HUES48 (cell line): ENCODE results near the gene LDLRAD4.

ENCODE experiments used
- H3K27ac ChIP-seq: one replicate; pipeline ENCODE4 v1.7.0; 2013; ENCODE audit warnings: low read depth, low read length, inconsistent platforms
- H3K27me3 ChIP-seq: 2 replicates; pipeline ENCODE4 v1.6.1; 2013; ENCODE audit warnings: mild to moderate bottlenecking, low read length; ENCODE audit not compliant: control insufficient read depth, insufficient read depth
- H3K36me3 ChIP-seq: 2 replicates; pipeline ENCODE4 v1.6.1; 2013; ENCODE audit warnings: low read length; ENCODE audit not compliant: control insufficient read depth, insufficient read depth
- H3K4me1 ChIP-seq: 2 replicates; pipeline ENCODE4 v1.6.1; 2013; ENCODE audit warnings: mild to moderate bottlenecking, low read length; ENCODE audit not compliant: control insufficient read depth, insufficient read depth
- H3K4me3 ChIP-seq: 2 replicates; pipeline ENCODE4 v1.5.1; 2013; ENCODE audit warnings: mild to moderate bottlenecking, low read depth, low read length
- H3K9ac ChIP-seq: 2 replicates; pipeline ENCODE4 v1.6.1; 2013; ENCODE audit warnings: mild to moderate bottlenecking, low read depth, low read length, moderate library complexity
- H3K9me3 ChIP-seq: 2 replicates; pipeline ENCODE4 v1.6.1; 2013; ENCODE audit warnings: low read length; ENCODE audit not compliant: control insufficient read depth, insufficient read depth

Gene LDLRAD4

GRCh38 chr18:13640266-13640860 lies 421.8 kb downstream of the LDLRAD4 start:
- no peak overlapping the region for H3K4me3 ChIP-seq
- H3K9me3 ChIP-seq, result no peaks in the 10 kb centered on the region
- H3K27me3 ChIP-seq, result peaks cover 6% of the 10 kb centered on the region; the same call in 1 of the 2 replicates
- no peak overlapping the region for H3K9ac ChIP-seq
- no peaks in the 10 kb centered on the region for H3K4me1 ChIP-seq
- H3K36me3 ChIP-seq, result no peaks in the 10 kb centered on the region
- no peak overlapping the region for H3K27ac ChIP-seq

GRCh38 chr18:13641551-13642439 lies 423.2 kb downstream of the LDLRAD4 start:
- no peaks in the 10 kb centered on the region for H3K4me1 ChIP-seq
- H3K9ac ChIP-seq, result no peak overlapping the region
- peak overlapping the region; percentile 52; the same call in 1 of the 2 replicates for H3K4me3 ChIP-seq
- no peaks in the 10 kb centered on the region for H3K9me3 ChIP-seq
- H3K27ac ChIP-seq, result no peak overlapping the region
- no peaks in the 10 kb centered on the region for H3K36me3 ChIP-seq
- peaks cover 6% of the 10 kb centered on the region; the same call in 1 of the 2 replicates for H3K27me3 ChIP-seq

- H3K27me3 ChIP-seq, result peaks cover 6% of the 10 kb centered on the region; the same call in 1 of the 2 replicates
- H3K36me3 ChIP-seq, result no peaks in the 10 kb centered on the region
- H3K27ac ChIP-seq, result no peak overlapping the region
- no peaks in the 10 kb centered on the region for H3K4me1 ChIP-seq
- H3K4me3 ChIP-seq, result peak overlapping the region; percentile 52; the same call in 1 of the 2 replicates
- no peaks in the 10 kb centered on the region for H3K9me3 ChIP-seq
- no peak overlapping the region for H3K9ac ChIP-seq
Measured at GRCh38 chr18:13642440-13642827, 423.9 kb downstream of the LDLRAD4 start.

GRCh38 chr18:13643261-13643751 lies 424.7 kb downstream of the LDLRAD4 start:
- H3K27me3 ChIP-seq, result peaks cover 6% of the 10 kb centered on the region; the same call in 1 of the 2 replicates
- no peaks in the 10 kb centered on the region for H3K36me3 ChIP-seq
- H3K9me3 ChIP-seq, result no peaks in the 10 kb centered on the region
- H3K4me3 ChIP-seq, result no peak overlapping the region
- H3K9ac ChIP-seq, result no peak overlapping the region
- H3K4me1 ChIP-seq, result no peaks in the 10 kb centered on the region
- H3K27ac ChIP-seq, result no peak overlapping the region

- no peaks in the 10 kb centered on the region for H3K36me3 ChIP-seq
- H3K4me1 ChIP-seq, result no peaks in the 10 kb centered on the region
- H3K9me3 ChIP-seq, result no peaks in the 10 kb centered on the region
- peaks cover 6% of the 10 kb centered on the region; the same call in 1 of the 2 replicates for H3K27me3 ChIP-seq
- H3K4me3 ChIP-seq, result no peak overlapping the region
- no peak overlapping the region for H3K27ac ChIP-seq
- H3K9ac ChIP-seq, result no peak overlapping the region
Measured at GRCh38 chr18:13645093-13645492, 426.5 kb downstream of the LDLRAD4 start.

- no peaks in the 10 kb centered on the region for H3K36me3 ChIP-seq
- H3K27ac ChIP-seq, result no peak overlapping the region
- no peak overlapping the region for H3K9ac ChIP-seq
- H3K9me3 ChIP-seq, result no peaks in the 10 kb centered on the region
- H3K4me1 ChIP-seq, result no peaks in the 10 kb centered on the region
- H3K27me3 ChIP-seq, result no peaks in the 10 kb centered on the region
- no peak overlapping the region for H3K4me3 ChIP-seq
Measured at GRCh38 chr18:13646633-13647032, 428.1 kb downstream of the LDLRAD4 start.

GRCh38 chr18:13647761-13648160 lies 429.2 kb downstream of the LDLRAD4 start:
- Histone ChIP-seq H3K27ac (no peak overlapping the region), H3K27me3 (no peaks in the 10 kb centered on the region), H3K4me1 (no peaks in the 10 kb centered on the region), H3K4me3 (no peak overlapping the region), H3K36me3 (no peaks in the 10 kb centered on the region), H3K9me3 (no peaks in the 10 kb centered on the region), H3K9ac (no peak overlapping the region)

GRCh38 chr18:13649397-13650390 lies 431.1 kb downstream of the LDLRAD4 start:
- Histone ChIP-seq H3K4me1 (peaks cover 5% of the 10 kb centered on the region; the same call in 1 of the 2 replicates), H3K9me3 (no peaks in the 10 kb centered on the region), H3K27me3 (no peaks in the 10 kb centered on the region), H3K36me3 (no peaks in the 10 kb centered on the region), H3K9ac (no peak overlapping the region), H3K4me3 (no peak overlapping the region), H3K27ac (no peak overlapping the region)

- Histone ChIP-seq H3K9ac (no peak overlapping the region), H3K27me3 (no peaks in the 10 kb centered on the region), H3K4me3 (no peak overlapping the region), H3K27ac (no peak overlapping the region), H3K9me3 (no peaks in the 10 kb centered on the region), H3K4me1 (peaks cover 5% of the 10 kb centered on the region; the same call in 1 of the 2 replicates), H3K36me3 (no peaks in the 10 kb centered on the region)
Measured at GRCh38 chr18:13653746-13654433, 435.3 kb downstream of the LDLRAD4 start.

- peaks cover 5% of the 10 kb centered on the region; the same call in 1 of the 2 replicates for H3K4me1 ChIP-seq
- no peak overlapping the region for H3K9ac ChIP-seq
- no peak overlapping the region for H3K4me3 ChIP-seq
- no peaks in the 10 kb centered on the region for H3K36me3 ChIP-seq
- no peaks in the 10 kb centered on the region for H3K27me3 ChIP-seq
- no peak overlapping the region for H3K27ac ChIP-seq
- H3K9me3 ChIP-seq, result no peaks in the 10 kb centered on the region
Measured at GRCh38 chr18:13657974-13658373, 439.4 kb downstream of the LDLRAD4 start.
